GM23338 (cell line): Measurements from ENCODE around the gene SZRD1. TPM values are rescaled to one million over a fixed set of nuclear protein-coding genes. Genes with fewer than 3 reads are reported as not detected.

ENCODE experiments used
- ATAC-seq: fragments of 200-7000 bp; cut with Tn5 transposase; 3 replicates; pipeline ENCODE4 v1.9.1; 2020
- DNase-seq: peaks from one replicate; pipeline ENCODE4 v3.0.0-alpha.2; 2015; ENCODE audit warnings: low spot score
- H2AFZ ChIP-seq: fragments of 200-600 bp; sonication (generic); 2 replicates; pipeline ENCODE4 v1.8.0; 2016; ENCODE audit warnings: antibody characterized with exemption, mild to moderate bottlenecking, moderate library complexity
- H3F3A ChIP-seq: fragments of 200-600 bp; sonication (generic); replicated peaks from 2 replicates; pipeline ENCODE4 v1.8.0; 2017; ENCODE audit warnings: antibody characterized with exemption, mixed run types, low read depth
- H3K27ac ChIP-seq: fragments of 200-600 bp; sonication (generic); 2 replicates; pipeline ENCODE4 v1.6.1; 2016; ENCODE audit warnings: low read depth
- H3K27me3 ChIP-seq: fragments of 200-600 bp; sonication (generic); 2 replicates; pipeline ENCODE4 v1.8.0; 2016; ENCODE audit warnings: mild to moderate bottlenecking, mixed run types, moderate library complexity; ENCODE audit not compliant: insufficient read depth
- H3K36me3 ChIP-seq: fragments of 200-600 bp; sonication (generic); 2 replicates; pipeline ENCODE4 v1.8.0; 2016; ENCODE audit warnings: mild to moderate bottlenecking; ENCODE audit not compliant: insufficient read depth
- H3K4me1 ChIP-seq: fragments of 200-600 bp; sonication (generic); 2 replicates; pipeline ENCODE4 v1.8.0; 2016; ENCODE audit warnings: mild to moderate bottlenecking, moderate library complexity; ENCODE audit not compliant: insufficient read depth
- H3K4me2 ChIP-seq: fragments of 200-600 bp; sonication (generic); 2 replicates; pipeline ENCODE4 v1.7.1; 2017; ENCODE audit warnings: mixed run types
- H3K4me3 ChIP-seq: fragments of 200-600 bp; sonication (generic); 2 replicates; pipeline ENCODE4 v1.6.1; 2016; ENCODE audit warnings: mixed run types
- H3K79me2 ChIP-seq: fragments of 200-600 bp; sonication (generic); replicated peaks from 2 replicates; pipeline ENCODE4 v1.8.0; 2017; ENCODE audit warnings: mild to moderate bottlenecking; ENCODE audit not compliant: insufficient read depth
- H3K9me2 ChIP-seq: fragments of 200-600 bp; sonication (generic); 2 replicates; pipeline ENCODE4 v1.8.0; 2017; ENCODE audit not compliant: insufficient read depth
- H4K20me1 ChIP-seq: fragments of 200-600 bp; sonication (generic); replicated peaks from 2 replicates; pipeline ENCODE4 v1.8.0; 2017; ENCODE audit warnings: mild to moderate bottlenecking; ENCODE audit not compliant: insufficient read depth
- H3K27ac Mint-ChIP-seq: 2 replicates; pipeline ENCODE4 v1.8.0; 2020; ENCODE audit warnings: inconsistent platforms, mild to moderate bottlenecking, moderate library complexity, mixed read lengths
- H3K27me3 Mint-ChIP-seq: 3 replicates; pipeline ENCODE4 v1.8.0; 2022; ENCODE audit warnings: low read depth, mild to moderate bottlenecking, moderate library complexity, mixed read lengths, inconsistent platforms; ENCODE audit not compliant: insufficient read depth, poor library complexity
- H3K36me3 Mint-ChIP-seq: 3 replicates; pipeline ENCODE4 v1.8.0; 2021; ENCODE audit warnings: low read depth, mild to moderate bottlenecking, inconsistent platforms, moderate library complexity, mixed read lengths
- H3K4me1 Mint-ChIP-seq: 3 replicates; pipeline ENCODE4 v1.8.0; 2020; ENCODE audit warnings: mild to moderate bottlenecking, inconsistent platforms, mixed read lengths
- H3K4me3 Mint-ChIP-seq: 3 replicates; pipeline ENCODE4 v1.8.0; 2021; ENCODE audit warnings: moderate library complexity, mild to moderate bottlenecking, inconsistent platforms, mixed read lengths
- H3K9me3 Mint-ChIP-seq: 3 replicates; pipeline ENCODE4 v1.8.0; 2020; ENCODE audit warnings: moderate library complexity, mild to moderate bottlenecking, inconsistent platforms, mixed read lengths
- CREB1 ChIP-seq: fragments of 250-450 bp; sonication (Bioruptor Pico); IDR thresholded peaks from 2 replicates; pipeline ENCODE4 v1.5.0; 2020; ENCODE audit warnings: low read depth, mild to moderate bottlenecking, moderate library complexity
- EZH2 ChIP-seq: fragments of 200-600 bp; sonication (generic); IDR thresholded peaks from one replicate; pipeline ENCODE4 v1.8.0; 2017; ENCODE audit warnings: antibody characterized with exemption, mild to moderate bottlenecking, low read depth; ENCODE audit not compliant: unreplicated experiment
- POLR2AphosphoS5 ChIP-seq: IDR thresholded peaks from 2 replicates; pipeline ENCODE4 v1.6.1; 2016; ENCODE audit warnings: antibody characterized with exemption, low read depth
- REST ChIP-seq: IDR thresholded peaks from one replicate; pipeline ENCODE4 v1.6.1; 2018; ENCODE audit warnings: antibody characterized with exemption; ENCODE audit not compliant: unreplicated experiment
- STAT1 ChIP-seq: IDR thresholded peaks from one replicate; pipeline ENCODE4 v1.6.1; 2016; ENCODE audit warnings: antibody characterized with exemption; ENCODE audit not compliant: unreplicated experiment
- polyA plus RNA-seq: library from polyadenylated mRNA; unstranded; fragments of >200 nt; fragmentation: Nextera tagmentation; extraction: Ambion mirVana; gene quantifications from 2 replicates; pipeline ENCODE4 v1.2.1, GENCODE V29; 2016
- total RNA-seq: library from RNA; depleted of rRNA; stranded (reverse); fragments of >200 nt; shearing (Covaris generic); gene quantifications from 2 replicates; pipeline ENCODE4 v1.2.3, GENCODE V29; 2014

Gene SZRD1
- total and polyA plus RNA-seq, 2 experiments from 2014 or later: 32.5 to 70.9 TPM

DNA sequence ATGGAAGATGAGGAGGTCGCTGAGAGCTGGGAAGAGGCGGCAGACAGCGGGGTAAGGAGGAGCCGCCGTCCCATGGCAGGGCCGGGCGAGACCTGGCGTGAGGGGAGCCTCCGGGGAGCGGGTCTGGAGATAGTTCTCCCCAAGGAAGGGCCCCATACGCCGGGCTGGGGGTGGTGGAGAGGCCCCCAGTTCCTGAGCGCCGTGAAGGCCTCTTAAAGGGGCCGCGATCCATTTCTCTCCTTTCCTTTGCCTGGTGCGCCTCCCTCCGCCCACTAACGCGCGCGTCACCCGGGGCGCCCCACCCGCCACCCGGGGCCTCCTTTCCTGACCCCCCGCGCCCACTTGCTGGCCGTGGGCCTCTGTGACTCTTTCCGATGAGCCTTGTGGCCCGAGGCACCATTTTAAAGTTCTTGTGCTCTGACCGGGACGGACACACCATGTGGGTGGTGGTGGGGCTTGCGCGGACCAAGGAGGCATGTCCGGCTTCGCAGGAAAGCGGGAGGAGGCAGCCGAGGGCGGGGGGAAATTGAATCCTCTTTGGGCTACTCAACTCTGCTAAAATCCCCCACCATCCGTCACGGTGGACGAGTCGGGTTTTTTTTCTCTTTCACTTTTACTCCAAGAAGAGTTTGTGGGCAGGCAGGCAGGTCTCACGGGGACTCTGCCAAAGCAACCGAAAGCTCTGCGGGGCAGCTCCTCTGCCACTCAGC, 371 bp downstream of the SZRD1 start:
- H3K27me3 ChIP-seq: no peaks in the 10 kb centered on the region
- peaks cover 3% of the 10 kb centered on the region; the same call in 2 of the 3 replicates for H3K36me3 Mint-ChIP-seq
- H3K4me3 ChIP-seq: peak overlapping the region; percentile 95
- H3F3A ChIP-seq: 0 out of 2 replicates have a peak, but pooled peaks cover 3% of the 10 kb centered on the region
- TF ChIP-seq CREB1: 0 out of 2 replicates have a peak, but pooled peaks have one; percentile 3
- no peak for TF ChIP-seq STAT1
- peak; percentile 85 for TF ChIP-seq POLR2AphosphoS5
- H3K4me1 ChIP-seq: peaks cover 13% of the 10 kb centered on the region
- H3K36me3 ChIP-seq: no peaks in the 10 kb centered on the region
- peak overlapping the region; percentile 96 for H3K4me3 Mint-ChIP-seq
- no peak overlapping the region for H2AFZ ChIP-seq
- H3K4me1 Mint-ChIP-seq: peaks cover 15% of the 10 kb centered on the region
- peaks cover 50% of the 10 kb centered on the region for H3K79me2 ChIP-seq
- H3K27me3 Mint-ChIP-seq: peaks cover 4% of the 10 kb centered on the region
- H3K9me3 Mint-ChIP-seq: no peaks in the 10 kb centered on the region; the same call in 2 of the 3 replicates
- peak overlapping the region; percentile 98 for H3K27ac ChIP-seq
- peak overlapping the region; percentile 83 for H3K4me2 ChIP-seq
- ATAC-seq: peak; percentile 73
- DNase-seq: peak; percentile 78
- H3K9me2 ChIP-seq: no peaks in the 10 kb centered on the region
- peak overlapping the region; percentile 99 for H3K27ac Mint-ChIP-seq
- H4K20me1 ChIP-seq: peaks cover 43% of the 10 kb centered on the region

DNA sequence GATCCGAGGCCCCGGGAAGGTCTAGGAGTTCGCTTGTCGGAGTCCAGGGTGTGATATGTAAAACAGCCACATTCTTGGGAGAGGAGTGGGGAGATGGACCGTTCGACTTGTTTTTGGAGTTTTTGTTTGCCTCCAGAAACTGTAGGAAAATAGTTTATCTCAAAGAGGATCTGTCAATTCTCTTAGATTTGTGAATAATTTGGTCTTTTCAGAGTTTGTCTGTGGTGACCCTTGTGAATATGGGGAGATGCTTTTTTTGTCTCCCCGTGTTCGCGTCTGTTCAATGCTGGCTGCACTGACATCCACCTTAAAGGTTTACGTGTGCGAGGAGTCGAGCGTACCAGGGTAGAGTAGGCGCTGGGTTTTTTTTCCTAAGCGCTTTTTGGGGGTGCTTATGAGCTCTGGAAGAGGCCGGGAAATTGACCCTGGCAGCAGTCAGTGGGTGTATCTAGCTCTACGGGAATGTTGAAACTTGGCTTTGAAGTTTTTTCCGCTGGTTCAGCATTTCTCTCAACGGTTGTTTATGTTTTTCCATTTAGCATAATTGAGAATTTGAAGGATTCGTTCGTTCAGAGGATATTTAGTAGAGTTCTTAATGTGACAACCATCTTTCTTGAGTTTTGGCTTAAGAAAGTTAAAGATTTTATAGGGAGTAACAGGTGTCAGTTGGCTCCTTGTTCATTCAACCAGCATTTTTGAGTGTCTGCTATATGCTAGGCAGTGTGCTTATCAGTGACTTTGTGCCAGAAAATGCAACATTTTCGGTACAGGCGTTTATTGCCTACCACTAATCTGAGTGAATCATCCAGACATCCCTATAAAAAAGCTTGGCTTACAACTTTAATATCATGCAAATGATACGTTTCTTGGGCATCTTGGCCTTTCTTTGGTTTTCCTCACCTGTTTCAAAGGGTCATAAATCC, 1.2 kb downstream of the SZRD1 start:
- H3K36me3 Mint-ChIP-seq: peaks cover 9% of the 10 kb centered on the region; the same call in 2 of the 3 replicates
- Histone ChIP-seq H2AFZ (no peak overlapping the region), H3K4me2 (peak overlapping the region; percentile 83), H3K4me3 (peak overlapping the region; percentile 95), H3K79me2 (peaks cover 59% of the 10 kb centered on the region), H4K20me1 (peaks cover 49% of the 10 kb centered on the region), H3K9me2 (no peaks in the 10 kb centered on the region), H3K36me3 (no peaks in the 10 kb centered on the region), H3K27ac (peak overlapping the region; percentile 98), H3K4me1 (peaks cover 13% of the 10 kb centered on the region), H3K27me3 (no peaks in the 10 kb centered on the region), H3F3A (0 out of 2 replicates have a peak, but pooled peaks cover 7% of the 10 kb centered on the region)
- TF ChIP-seq REST (no peak), EZH2 (no peak), POLR2AphosphoS5 (no peak)
- ATAC-seq (peak; percentile 76), DNase-seq (peak; percentile 84)
- peak overlapping the region; percentile 96 for H3K4me3 Mint-ChIP-seq
- H3K27ac Mint-ChIP-seq: peak overlapping the region; percentile 99
- H3K4me1 Mint-ChIP-seq: peaks cover 15% of the 10 kb centered on the region
- no peaks in the 10 kb centered on the region; the same call in 2 of the 3 replicates for H3K9me3 Mint-ChIP-seq
- H3K27me3 Mint-ChIP-seq: peaks cover 4% of the 10 kb centered on the region
